GM18520 (cell line): ENCODE data around the gene CCDC150.
"Not testable (repeated sequence)": the region's sequence is repeated elsewhere in the genome, so short reads cannot be mapped to it uniquely, and the experiment has no call there.

Experiments
- ATAC-seq: cut with Tn5 transposase; IDR thresholded peaks from one replicate; pipeline ENCODE4 v1.9.1; 2021; ENCODE audit not compliant: unreplicated experiment

The CCDC150 gene

DNA sequence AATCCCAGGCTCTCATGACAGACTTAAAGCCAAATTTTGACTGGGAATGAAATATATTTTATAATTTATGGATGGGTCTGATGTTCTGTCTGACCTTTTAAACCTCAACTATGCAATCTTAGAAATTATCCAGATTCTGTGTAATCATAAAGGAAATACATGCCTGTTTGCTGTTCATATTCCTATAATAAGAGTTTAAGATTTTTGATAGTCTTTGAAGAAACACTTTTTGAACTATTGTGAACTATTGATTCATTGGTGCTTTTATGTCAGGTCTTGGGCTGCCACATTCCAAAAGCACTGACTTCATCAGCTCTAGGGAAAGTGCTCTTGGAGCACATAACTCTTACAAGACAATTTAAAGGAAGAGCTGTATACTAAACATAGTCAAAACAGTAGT is 64.2 kb downstream of the CCDC150 start:
- ATAC-seq, result no peak

- not testable (repeated sequence) for ATAC-seq
Observed at GRCh38 chr2:196710056-196710455, 70.5 kb downstream of the CCDC150 start.

DNA sequence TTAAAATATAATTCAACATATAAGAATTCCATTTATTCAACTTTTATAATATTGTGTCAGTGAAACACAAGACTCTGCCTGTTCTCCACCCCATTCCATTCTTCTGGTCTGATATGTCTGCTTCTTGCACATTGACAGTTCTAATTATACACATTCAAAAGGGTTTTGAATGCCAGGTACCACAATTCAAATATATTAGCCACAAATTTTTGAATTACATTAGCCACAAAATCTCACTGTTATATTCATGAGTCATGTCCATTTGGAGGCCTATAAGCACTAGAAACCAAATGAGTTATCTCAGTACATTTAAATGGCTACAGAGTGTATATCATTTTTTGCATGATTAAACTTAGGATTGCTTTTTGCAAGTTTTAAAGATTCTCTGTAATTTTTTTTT is 72.1 kb downstream of the CCDC150 start:
- ATAC-seq, result no peak

DNA sequence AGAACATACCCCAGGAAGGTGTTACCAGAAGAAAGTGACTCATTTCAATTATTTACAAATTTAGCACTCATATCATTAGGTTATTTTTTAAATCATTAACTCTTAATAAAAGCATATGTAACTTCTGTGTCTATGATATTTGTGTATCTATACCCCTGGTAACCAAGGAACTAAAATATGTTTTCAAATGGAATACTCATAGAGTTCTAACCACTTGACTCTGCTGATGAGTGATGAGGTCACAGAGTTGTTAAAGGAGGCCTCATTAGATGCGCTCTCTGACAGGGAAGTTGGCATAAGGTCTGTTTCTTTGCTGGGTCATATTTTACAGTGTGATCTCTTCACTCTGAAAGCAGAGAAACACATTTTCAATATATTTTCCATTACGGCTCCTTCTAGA is 73.4 kb downstream of the CCDC150 start:
- no peak for ATAC-seq

DNA sequence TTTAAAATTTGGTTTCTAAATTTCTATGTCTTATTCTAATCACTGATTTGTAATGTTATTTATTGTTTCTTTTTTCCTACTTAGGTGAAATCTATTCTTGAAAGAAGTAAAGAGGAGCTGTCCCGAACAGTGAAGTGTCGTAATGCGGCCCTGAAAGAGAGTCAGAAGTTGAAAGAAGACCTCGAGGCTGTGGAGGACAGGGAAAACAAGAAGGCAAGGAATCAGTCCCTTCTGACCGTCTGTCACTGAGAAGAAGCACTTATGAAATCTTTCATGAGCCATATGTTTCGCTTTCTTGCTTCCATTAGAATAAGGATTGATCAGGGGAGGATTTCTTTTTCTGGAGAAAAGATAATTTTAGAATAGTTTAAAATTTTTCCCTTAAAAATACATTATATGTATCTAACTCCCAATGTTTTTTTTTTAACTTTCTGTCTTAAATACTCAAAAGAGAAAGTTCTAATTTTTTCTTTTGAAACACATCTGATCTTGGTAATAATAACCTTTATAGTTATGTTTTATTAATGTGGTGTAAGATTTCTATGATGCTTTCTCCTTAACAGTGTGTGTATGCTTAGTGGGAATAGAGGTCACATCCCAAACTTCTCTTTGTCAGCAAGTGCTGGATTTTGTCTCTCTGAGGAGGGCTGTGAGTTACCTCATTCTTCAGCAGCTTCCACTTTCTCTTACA is 79.0 kb downstream of the CCDC150 start:
- ATAC-seq, result no peak

- ATAC-seq, result no peak
Observed at GRCh38 chr2:196719110-196719872, 79.8 kb downstream of the CCDC150 start.

DNA sequence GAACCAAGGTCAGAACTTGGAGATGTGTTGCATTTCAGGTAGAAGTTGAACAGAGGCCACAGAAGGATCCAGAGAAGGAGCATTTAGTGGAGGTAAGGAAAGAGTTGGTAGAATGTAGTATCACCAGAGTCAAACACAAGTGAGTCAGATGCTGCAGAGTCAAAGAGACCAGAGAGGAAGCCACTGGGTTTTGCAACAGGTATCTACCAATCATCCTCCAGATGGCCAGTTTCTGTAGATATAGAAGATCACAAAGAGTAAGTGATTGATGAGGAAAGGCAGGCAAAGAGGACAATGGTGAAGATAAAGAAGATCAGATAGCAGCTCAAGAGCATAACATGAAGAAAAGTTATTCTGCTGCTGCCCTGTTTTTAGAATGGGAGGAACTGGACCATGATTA is 84.1 kb downstream of the CCDC150 start:
- ATAC-seq, result no peak

- no peak for ATAC-seq
Observed at GRCh38 chr2:196725218-196725617, 85.7 kb downstream of the CCDC150 start.

DNA sequence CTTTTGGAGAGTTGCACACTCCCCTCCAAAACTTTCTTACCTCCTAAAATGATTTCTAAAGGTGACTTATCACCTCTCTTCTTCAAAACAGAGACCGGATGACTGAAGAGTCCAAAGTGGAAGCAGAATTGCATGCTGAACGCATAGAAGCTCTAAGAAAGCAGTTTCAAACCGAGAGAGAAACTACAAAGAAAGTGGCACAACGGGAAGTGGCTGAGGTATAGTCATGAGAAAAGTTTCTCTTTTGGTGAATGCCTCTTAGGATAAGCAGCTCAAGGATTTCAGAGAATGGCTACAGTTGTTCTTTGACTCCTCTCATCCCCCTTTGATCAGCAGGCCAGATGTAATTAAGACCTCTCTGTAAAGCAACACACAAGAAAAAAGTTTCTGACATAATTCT is 86.4 kb downstream of the CCDC150 start:
- peak; percentile 82 for ATAC-seq

DNA sequence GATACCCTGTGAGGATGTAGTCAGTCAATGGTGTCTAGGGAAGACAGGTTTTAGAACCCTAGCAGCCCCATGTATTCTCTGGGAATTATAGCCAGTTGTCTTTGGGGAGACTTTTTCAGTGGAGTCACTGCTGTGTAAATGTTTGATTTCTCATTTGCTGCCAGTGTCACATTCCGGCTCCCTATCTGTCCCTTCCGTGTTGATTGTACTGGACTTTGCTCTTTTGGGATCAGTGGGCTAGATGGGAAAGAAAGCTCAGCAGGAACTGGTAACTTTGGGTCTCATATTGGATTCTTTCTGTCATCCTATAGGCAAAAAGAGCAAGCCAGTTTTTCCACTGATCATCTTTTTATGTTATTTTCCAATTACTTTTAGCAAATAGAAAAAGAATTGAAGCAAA is 89.9 kb downstream of the CCDC150 start:
- no peak for ATAC-seq

DNA sequence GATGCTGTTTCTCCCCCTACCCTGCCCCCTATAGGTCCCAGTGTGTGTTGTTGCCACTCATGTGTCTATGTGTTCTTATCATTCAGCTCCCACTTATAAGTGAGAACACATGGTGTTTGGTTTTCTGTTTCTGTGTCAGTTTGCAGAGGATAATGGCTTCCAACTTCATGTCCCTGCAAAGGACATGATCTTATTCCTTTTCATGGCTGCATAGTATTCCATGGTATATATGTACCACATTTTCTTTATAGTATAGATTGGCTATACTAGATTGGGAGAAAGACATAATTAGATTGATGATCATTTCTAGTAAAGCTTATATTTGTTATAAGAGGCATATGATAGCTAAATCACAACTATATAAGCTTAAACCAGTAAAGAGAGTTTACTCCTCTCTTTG is 97.1 kb downstream of the CCDC150 start:
- ATAC-seq, result not testable (repeated sequence)

DNA sequence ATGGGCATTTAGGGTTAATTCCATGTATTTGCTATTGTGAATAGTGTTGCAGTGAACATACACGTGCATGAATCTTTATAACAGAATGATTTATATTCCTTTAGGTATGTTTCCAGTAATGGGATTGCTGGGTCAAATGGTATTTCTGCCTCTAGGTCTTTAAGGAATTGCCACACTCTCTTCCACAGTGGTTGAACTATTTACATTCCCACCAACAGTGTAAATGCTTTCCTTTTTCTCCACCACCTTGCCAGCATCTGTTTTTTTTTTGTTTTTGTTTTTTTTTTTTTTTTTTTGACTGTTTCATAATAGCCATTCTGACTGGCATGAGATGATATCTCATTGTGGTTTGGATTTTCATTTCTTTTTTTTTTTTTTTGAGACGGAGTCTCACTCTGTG is 97.5 kb downstream of the CCDC150 start:
- no peak for ATAC-seq

- no peak for ATAC-seq
Observed at GRCh38 chr2:196739031-196739430, 99.5 kb downstream of the CCDC150 start.

DNA sequence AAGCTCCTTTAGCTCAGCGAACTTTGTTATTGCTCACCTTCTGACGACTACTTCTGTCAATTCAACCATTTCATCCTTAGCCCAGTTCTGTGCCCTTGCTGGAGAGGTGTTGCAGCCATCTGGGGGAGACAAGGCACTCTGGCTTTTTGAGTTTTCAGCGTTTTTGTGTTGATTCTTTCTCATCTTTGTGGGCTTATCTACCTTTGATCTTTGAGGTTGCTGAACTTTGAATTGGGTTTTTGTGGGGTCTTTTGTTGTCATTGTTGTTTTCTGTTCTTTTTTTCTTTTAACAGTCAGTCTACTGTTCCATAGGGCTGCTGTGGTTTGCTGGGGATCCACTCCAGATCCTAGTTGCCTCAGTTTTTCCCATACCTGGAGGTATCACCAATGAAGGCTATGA is 102.7 kb downstream of the CCDC150 start:
- no peak for ATAC-seq

DNA sequence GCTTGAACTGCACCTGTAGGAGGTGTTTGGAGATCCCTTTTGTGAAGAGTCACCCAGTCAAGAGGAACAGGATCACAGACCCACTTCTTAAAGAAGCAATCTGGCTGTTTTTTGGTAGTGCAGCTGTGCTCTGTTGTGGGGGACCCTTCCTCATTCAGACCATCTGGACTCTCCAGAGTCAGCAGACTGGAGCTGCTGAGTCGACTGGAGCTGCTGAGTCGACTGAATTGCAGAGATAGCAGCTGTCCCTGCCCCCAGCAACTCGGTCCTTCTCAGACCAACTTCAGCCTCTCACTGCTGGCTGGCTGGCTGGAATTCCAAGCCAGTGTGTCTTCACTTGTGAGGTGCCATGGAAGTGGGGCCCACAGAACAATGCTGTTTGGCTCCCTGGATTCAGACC is 103.2 kb downstream of the CCDC150 start:
- ATAC-seq, result no peak

DNA sequence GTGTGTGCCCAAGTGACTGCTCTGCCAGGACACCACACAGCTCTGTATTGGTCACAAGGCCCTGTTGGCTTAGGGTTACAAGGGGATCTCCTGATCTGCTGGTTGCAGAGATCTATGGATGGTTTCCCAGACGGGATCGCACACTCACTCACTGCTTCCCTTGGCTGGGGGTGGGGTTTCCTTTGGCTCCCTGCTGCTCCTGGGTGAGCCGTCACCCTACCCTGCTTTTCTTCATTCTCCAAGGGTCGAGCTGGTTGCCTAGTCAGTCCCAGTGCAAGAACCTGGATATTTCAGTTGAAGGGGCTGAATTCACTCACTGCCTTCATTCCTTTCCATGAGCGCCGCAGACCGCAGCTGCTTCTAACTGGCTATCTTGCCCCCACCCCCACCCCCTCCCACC is 103.7 kb downstream of the CCDC150 start:
- no peak for ATAC-seq

DNA sequence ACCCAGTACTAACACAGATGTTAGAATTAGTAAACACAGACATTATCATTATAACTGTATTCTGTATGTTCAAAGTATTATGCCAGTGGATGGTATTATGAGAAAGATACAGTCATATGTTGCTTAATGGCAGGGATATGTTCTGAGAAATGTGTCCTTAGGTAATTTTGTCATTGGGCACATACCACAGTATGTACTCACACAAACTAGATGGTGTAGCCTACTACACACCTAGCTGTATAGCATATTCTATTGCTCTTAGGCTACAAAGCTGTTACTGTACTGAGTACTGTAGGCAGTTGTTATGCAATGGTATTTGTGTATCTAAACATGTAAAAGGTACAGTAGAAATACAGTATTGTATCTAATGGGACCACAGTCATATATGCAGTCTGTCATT is 106.2 kb downstream of the CCDC150 start:
- no peak for ATAC-seq

DNA sequence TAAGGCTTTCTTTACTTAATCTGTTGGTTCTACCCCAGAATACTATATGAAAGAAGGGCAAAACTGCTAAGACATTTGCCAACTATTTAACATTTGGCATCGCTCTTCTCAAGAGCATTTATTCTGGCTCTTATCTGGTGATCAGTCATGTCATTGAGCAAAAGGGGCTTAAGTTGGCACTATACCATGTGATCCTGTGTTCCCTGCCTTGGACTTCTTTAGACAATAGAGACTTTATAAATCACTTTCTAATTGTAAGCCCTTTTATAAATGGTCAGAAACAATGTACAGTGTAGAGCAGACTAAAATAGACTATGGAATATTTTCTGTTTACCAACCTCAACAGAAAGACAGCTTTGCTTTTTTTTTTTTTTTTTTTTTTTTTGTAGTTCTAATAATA is 107.9 kb downstream of the CCDC150 start:
- ATAC-seq, result no peak

- no peak for ATAC-seq
Observed at GRCh38 chr2:196748123-196748522, 108.6 kb downstream of the CCDC150 start.

GRCh38 chr2:196750291-196750923 is 110.9 kb downstream of the CCDC150 start:
- no peak for ATAC-seq

GRCh38 chr2:196750977-196751631 is 111.6 kb downstream of the CCDC150 start:
- peak; percentile 93 for ATAC-seq
